ENCODE results near the gene CARD19.
A peak's percentile ranks its signal among the peaks of the same experiment; 100 is the strongest.
"Not testable (repeated sequence)": the region's sequence is repeated elsewhere in the genome, so short reads cannot be mapped to it uniquely, and the experiment has no call there.

CARD19 gene

GRCh38 chr9:93088656-93089015 is 7.4 kb upstream of the CARD19 start:
- no peak for DNase-seq (ENCODE audit: low read depth in 2 of 2)

DNA sequence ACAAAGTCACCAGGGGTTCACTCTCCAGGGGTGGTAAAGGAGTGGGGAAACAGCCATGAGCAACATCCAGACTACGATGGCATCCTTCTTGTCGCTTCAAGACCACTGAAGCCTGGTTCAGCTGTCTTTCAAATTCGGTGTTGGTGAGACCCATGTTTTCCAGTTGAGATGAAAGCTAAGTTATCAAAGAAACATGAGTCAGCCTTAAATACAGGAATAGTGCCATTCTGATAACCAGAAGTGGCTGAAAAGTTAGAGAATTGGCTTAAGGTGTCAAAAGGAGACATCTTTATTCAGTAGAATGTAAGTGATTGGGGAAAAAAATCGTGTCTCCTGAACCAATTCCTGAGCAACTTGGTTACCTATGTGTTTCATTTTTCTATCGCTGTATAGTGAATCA is 7.0 kb upstream of the CARD19 start:
- no peak for DNase-seq (ENCODE audit: low read depth in 2 of 2)

GRCh38 chr9:93089481-93089991 is 6.5 kb upstream of the CARD19 start:
- no peak for DNase-seq (ENCODE audit: low read depth in 2 of 2)

DNA sequence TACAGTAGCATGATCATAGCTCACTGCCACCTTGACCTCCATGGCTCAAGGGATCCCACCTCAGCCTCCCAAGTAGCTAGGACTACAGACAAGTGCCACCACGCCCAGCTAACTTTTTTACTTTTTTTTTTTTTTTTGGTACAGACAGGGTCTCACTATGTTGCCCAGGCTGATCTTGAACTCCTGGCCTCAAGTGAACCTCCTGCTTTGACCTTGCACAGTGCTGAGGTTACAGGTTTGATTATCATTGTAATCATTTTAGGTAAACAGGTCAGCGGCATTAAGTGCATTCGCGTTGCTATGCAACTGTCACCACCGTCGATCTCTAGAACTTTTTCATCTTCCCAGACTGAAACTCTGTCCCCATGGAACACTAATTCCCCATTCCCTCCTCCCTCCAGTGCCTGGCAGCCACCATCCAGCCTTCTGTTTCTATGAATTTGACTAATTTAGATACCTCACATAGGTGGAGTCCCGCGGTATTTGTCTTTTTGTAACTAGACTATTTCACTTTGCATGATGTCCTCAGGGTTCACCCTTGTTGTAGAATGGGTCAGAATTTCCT is 5.8 kb upstream of the CARD19 start:
- DNase-seq (ENCODE audit: low read depth in 2 of 2), result no peak

DNA sequence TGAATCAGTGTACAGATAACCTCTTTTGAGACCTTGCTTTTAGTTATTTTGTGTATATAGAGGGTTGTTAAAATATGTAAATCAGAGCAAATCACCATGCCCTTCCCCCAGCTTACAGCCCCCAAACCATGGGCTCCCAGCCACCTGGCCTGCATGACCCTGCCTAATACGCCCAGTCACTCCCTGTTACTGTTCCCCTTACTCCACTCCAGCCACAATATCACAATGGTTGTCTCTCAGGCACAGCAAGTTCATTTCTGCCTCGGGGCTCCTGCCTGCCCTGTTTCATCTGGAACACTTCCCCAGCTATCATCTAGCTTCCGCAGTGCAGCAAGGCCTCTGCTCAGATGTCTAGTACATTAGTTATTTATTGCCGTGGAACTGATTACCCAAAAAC is 5.0 kb upstream of the CARD19 start:
- no peak for DNase-seq (ENCODE audit: low read depth in 2 of 2)

DNA sequence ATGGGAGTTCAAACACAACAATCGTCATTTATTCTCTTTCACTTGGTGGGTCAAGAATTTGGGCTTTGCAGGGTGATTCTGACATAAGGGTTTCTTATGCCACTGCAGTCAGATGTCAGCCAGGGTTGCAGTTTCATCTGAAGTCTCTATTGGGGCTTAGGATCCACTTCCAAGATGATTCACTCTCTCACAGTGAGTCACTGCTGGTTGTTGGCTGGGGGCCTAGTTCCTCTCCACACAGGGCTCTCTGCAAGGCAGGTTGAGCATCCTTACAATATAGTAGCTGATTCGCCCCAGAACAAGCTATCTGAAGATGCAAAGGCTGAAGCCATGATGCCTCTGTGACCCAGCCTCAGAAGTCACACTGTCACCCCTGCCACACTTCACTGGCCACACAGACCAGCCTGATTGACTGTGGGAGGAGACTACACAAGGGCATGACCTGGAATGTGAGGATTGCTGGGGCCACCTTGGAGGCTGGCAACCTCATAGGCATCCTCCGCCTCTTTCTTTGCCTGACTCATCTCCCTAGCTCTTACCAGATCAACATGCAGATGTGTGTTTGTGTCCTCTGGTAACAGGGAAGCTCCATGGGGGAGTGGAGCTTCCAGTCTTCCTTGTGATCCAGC is 4.5 kb upstream of the CARD19 start:
- DNase-seq (ENCODE audit: low read depth in 2 of 2), result peak; percentile 39 to 45

DNA sequence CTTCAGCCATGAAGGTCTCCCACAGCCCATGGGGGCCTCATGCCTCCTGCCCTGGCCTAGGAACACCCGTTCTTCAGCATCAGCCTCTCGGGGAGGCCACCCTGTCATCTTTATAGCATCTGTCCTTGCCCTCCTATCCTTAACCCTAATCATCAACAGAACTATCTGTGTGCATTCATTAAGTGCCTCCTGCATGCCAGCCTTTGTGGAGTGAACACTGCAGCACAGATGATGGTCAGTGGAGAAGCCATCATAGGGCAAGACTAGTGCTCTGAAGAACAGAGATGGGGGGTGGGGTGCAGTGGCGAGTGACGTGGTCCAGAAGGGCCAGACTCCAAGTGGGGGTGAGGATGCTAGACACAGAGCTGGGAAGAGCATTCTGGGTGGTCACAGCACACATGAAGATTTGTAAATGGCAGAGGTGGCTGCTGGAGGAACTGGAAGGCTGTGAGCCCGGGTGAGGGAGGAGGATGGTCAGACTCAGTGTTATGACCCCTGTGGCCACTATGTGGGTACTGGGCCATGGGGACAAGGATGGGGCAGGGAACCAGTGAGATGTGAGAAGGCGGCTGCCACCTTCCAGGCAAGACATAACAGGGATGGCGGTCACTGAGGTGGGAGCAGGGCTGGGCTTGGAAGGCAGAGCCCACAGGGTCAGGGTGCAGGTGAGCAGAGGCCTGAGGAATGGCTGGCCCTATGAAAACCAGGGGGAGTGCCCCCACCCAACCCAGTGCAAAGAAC is 3.6 kb upstream of the CARD19 start:
- DNase-seq (ENCODE audit: low read depth in 2 of 2), result no peak

DNA sequence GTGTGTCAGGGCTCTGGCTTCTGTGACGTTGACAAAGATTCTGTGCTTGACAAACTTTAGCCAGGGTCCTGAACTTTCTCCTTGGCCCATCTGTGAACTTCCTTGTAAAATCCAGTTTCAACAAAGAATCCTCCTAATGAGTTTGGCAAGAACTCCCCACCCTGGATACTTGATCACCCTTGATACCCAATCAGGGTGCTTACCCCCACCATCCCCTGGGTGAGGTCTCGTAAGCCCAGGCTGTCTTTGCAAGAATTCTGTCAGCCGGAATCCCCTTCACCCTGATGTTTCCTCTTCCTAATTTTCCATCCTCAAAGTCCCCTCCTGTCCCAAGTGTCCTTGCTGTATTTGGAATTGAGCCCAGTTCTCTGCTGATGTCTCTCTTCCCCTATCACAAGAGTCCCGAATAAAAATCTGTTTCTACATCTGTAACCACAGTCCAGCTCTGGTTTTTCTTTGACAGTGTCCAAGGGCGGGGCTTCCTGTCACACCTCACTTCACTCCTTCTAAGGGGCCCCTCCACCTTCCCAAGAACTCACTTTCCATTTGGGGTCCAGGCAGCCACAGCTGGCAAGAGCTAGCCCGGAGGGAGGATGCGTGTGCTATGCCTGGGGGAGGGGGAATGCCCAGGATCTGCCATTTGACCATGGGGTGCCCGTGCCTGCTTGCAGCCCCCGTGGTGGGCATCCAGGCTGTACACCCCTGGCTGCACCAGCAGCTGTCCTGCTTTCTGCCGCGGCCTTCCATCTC is 2.7 kb upstream of the CARD19 start:
- no peak for DNase-seq (ENCODE audit: low read depth in 2 of 2)

GRCh38 chr9:93093877-93094657 is 1.9 kb upstream of the CARD19 start:
- DNase-seq (ENCODE audit: low read depth in 2 of 2), result no peak

DNA sequence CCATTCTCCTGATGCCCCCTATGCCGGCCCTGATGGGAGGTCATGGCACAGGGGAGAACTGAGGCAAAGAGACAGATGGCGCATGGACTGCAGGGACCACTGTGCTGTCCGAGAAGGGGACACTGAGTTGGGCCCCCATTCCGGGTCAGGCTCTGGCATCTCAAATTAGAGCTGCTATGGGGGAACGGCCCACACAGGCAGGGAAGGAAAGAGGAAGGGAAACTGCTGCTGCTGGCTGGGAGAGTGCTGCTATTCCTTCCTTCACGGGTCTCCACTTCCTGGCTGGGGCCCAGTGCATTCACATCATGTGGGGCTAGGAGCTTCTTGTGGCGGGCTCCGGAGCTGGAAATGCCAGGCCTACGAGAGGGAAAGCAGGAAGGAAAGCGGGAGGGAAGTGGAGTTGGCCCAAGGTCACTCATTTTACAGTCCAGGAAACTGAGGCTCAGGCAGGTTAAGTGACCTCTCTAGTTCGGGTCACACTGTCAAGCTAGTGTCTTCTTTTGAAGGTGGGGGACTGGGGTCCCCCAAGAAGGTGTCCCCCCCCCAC is 1.3 kb upstream of the CARD19 start:
- no peak for DNase-seq (ENCODE audit: low read depth in 2 of 2)

GRCh38 chr9:93095205-93096130 is 549 bp upstream of the CARD19 start:
- DNase-seq (ENCODE audit: low read depth in 2 of 2), result peak; percentile 100

- no peak for DNase-seq (ENCODE audit: low read depth in 2 of 2)
Measured at GRCh38 chr9:93096811-93097382, 880 bp downstream of the CARD19 start.

DNA sequence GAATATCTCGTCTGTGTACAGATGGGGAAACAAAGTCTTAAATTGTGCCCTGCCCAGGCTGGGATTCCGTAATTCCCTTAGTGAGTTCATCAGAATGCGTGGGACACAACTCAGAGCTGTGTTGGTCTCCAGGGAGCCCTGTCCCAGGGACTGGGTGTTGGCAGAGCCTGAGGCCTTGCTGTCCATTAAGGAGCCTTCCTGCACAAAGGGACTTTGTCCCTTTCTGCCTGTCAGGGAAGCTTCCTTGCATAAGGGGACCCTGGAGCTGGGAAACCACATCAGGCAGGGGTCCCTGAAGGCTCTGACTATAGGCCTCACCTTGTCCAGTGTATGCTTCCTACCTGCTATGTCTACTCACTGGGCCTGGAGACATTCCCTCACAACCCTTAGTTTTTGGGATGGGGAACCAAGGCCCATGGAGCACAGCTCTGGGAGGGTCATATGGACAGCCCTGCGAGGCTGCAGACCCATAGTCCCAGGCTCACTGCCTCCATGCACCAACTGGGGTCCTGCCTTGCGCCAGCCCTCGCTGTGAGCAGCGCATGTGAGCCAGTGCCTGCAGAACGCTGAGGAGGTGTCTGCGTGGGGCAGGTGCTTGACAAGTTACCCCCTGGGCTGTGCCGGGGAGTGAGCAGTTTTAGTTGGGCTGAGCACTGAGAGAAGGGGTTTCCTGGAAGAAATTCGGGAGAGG is 1.6 kb downstream of the CARD19 start:
- DNase-seq (ENCODE audit: low read depth in 2 of 2), result no peak

- peak in 1 of 2 donors; percentile 39 for DNase-seq (ENCODE audit: low read depth in 2 of 2)
Measured at GRCh38 chr9:93098236-93098946, 2.4 kb downstream of the CARD19 start.

GRCh38 chr9:93099551-93100275 is 3.7 kb downstream of the CARD19 start:
- DNase-seq (ENCODE audit: low read depth in 2 of 2), result no peak

- no peak for DNase-seq (ENCODE audit: low read depth in 2 of 2)
Measured at GRCh38 chr9:93100276-93100636, 4.2 kb downstream of the CARD19 start.

- DNase-seq (ENCODE audit: low read depth in 2 of 2), result not testable (repeated sequence)
Measured at GRCh38 chr9:93101086-93101485, 5.1 kb downstream of the CARD19 start.

DNA sequence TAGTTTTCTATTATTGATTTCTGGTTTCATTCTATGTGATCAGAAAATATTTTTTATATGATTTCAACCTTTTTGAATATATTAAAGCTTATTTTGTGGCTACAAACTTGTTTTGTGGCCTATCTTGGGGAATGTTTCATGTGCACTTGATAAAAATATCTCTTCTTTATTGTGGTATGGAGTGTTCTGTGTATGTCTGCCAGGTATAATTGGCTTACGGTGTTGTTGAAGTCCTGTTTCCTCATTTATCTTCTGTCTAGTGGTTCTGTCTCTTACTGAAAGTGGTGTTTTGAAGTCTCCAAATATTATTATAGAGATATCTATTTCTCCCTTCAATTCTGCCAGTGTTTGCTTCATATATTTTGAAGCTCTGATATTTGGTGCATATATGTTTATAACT is 9.6 kb downstream of the CARD19 start:
- no peak for DNase-seq (ENCODE audit: low read depth in 2 of 2)

All from stimulated activated CD4-positive, alpha-beta T cell treated with anti-CD3 and anti-CD28 coated beads, Interleukin-1b, Interleukin-23, amount 100 ng/mL, for 4 hours (primary cell).